HEK293 (cell line): Measurements from ENCODE around the gene PEPD.

Source experiments
- CTCF ChIA-PET: fragments of 350-600 bp; formaldehyde crosslinking; extraction: SDS; loops from one replicate; lab custom pipeline; 2021; ENCODE audit warnings: antibody characterized with exemption; lab: Yijun Ruan, JAX
- POLR2A ChIA-PET: fragments of 300-600 bp; formaldehyde crosslinking; extraction: SDS; loops from one replicate; lab custom pipeline; 2020; ENCODE audit warnings: antibody characterized with exemption, inconsistent platforms; lab: Yijun Ruan, JAX
- H3K27ac ChIP-seq: fragments of 200-500 bp; sonication (Bioruptor generic); 2 replicates; pipeline ENCODE4 v1.5.1; 2014; ENCODE audit warnings: low read depth, low read length, control low read depth, inconsistent platforms; ENCODE audit errors: extremely low read depth
- H3K36me3 ChIP-seq, 2 experiments: fragments of 200-500 bp in 1 of 2; sonication (Bioruptor generic) in 1 of 2; 1 replicate in 1 of 2; 2 replicates in 1 of 2; pipeline ENCODE4 v1.5.1; 2014 to 2017; ENCODE audit warnings: inconsistent platforms in 2 of 2, low read length in 2 of 2; ENCODE audit not compliant: control insufficient read depth in 2 of 2, insufficient read depth in 1 of 2
- H3K4me1 ChIP-seq: fragments of 200-500 bp; sonication (Bioruptor generic); 2 replicates; pipeline ENCODE4 v1.5.1; 2014; ENCODE audit warnings: mild to moderate bottlenecking, low read length, inconsistent platforms; ENCODE audit not compliant: control insufficient read depth, insufficient read depth
- H3K4me3 ChIP-seq: 2 replicates; pipeline ENCODE4 v1.5.1; 2011; ENCODE audit warnings: low read depth, mild to moderate bottlenecking, control low read depth, low read length, moderate library complexity
- H3K9me3 ChIP-seq: fragments of 200-500 bp; sonication (Bioruptor generic); 2 replicates; pipeline ENCODE4 v1.5.1; 2014; ENCODE audit warnings: low read depth, low read length, inconsistent platforms; ENCODE audit not compliant: control insufficient read depth, insufficient read depth
- KLF7 ChIP-seq: fragments of 450-650 bp; formaldehyde crosslinking; IDR thresholded peaks from 2 replicates; pipeline ENCODE4 v1.5.1; 2016; ENCODE audit warnings: missing biosample characterization, missing genetic modification characterization, borderline replicate concordance
- MEIS1 ChIP-seq: sonication (generic); formaldehyde crosslinking; IDR thresholded peaks from 2 replicates; pipeline ENCODE4 v1.8.1; 2022; ENCODE audit warnings: missing genetic modification reagents, mild to moderate bottlenecking, borderline replicate concordance
- SP2 ChIP-seq: fragments of 450-650 bp; formaldehyde crosslinking; IDR thresholded peaks from 2 replicates; pipeline ENCODE4 v1.5.1; 2016; ENCODE audit warnings: missing biosample characterization, missing genetic modification characterization
- SP7 ChIP-seq: fragments of 450-650 bp; formaldehyde crosslinking; IDR thresholded peaks from 2 replicates; pipeline ENCODE4 v1.5.1; 2016; ENCODE audit warnings: missing biosample characterization, missing genetic modification characterization
- TRIM28 ChIP-seq: IDR thresholded peaks from 2 replicates; pipeline ENCODE4 v1.6.1; 2011; ENCODE audit warnings: low read length, control low read depth, borderline replicate concordance
- ZBTB17 ChIP-seq: fragments of 450-650 bp; formaldehyde crosslinking; IDR thresholded peaks from 2 replicates; pipeline ENCODE4 v1.5.1; 2016; ENCODE audit warnings: missing biosample characterization, missing genetic modification characterization
- ZBTB21 ChIP-seq: fragments of 450-650 bp; formaldehyde crosslinking; IDR thresholded peaks from 2 replicates; pipeline ENCODE4 v1.5.1; 2017; ENCODE audit warnings: missing biosample characterization, missing genetic modification characterization
- ZNF10 ChIP-seq: fragments of 450-650 bp; formaldehyde crosslinking; IDR thresholded peaks from 2 replicates; pipeline ENCODE4 v1.5.1; 2017; ENCODE audit warnings: missing biosample characterization, missing genetic modification characterization
- ZNF132 ChIP-seq: fragments of 450-650 bp; formaldehyde crosslinking; IDR thresholded peaks from 2 replicates; pipeline ENCODE4 v1.5.1; 2017; ENCODE audit warnings: missing biosample characterization, missing genetic modification characterization, borderline replicate concordance
- ZNF133 ChIP-seq: fragments of 450-650 bp; formaldehyde crosslinking; IDR thresholded peaks from 2 replicates; pipeline ENCODE4 v1.5.1; 2016; ENCODE audit warnings: missing biosample characterization, missing genetic modification characterization
- ZNF223 ChIP-seq: fragments of 450-650 bp; formaldehyde crosslinking; IDR thresholded peaks from 2 replicates; pipeline ENCODE4 v1.5.1; 2016; ENCODE audit warnings: missing biosample characterization, missing genetic modification characterization
- ZNF335 ChIP-seq: fragments of 450-650 bp; formaldehyde crosslinking; conservative IDR thresholded peaks from 2 replicates; pipeline ENCODE4 v1.5.1; 2016; ENCODE audit warnings: missing biosample characterization, missing genetic modification characterization
- ZNF350 ChIP-seq: fragments of 450-650 bp; formaldehyde crosslinking; IDR thresholded peaks from 2 replicates; pipeline ENCODE4 v1.5.0; 2017; ENCODE audit warnings: missing biosample characterization, mild to moderate bottlenecking, missing genetic modification characterization
- ZNF624 ChIP-seq: fragments of 450-650 bp; formaldehyde crosslinking; IDR thresholded peaks from 2 replicates; pipeline ENCODE4 v1.5.1; 2017; ENCODE audit warnings: missing biosample characterization, missing genetic modification characterization
- ZNF626 ChIP-seq: fragments of 450-650 bp; sonication (Bioruptor Pico); formaldehyde crosslinking; IDR thresholded peaks from 2 replicates; pipeline ENCODE4 v1.5.1; 2018; ENCODE audit warnings: missing biosample characterization, missing genetic modification characterization, inconsistent platforms
- TF ChIP-seq, protein P1 (sequence below): fragments of 450-650 bp; formaldehyde crosslinking; IDR thresholded peaks from 2 replicates; pipeline ENCODE4 v1.5.0; 2017; ENCODE audit warnings: missing biosample characterization, missing genetic modification characterization, borderline replicate concordance
- TF ChIP-seq, protein P2 (sequence below): fragments of 450-650 bp; formaldehyde crosslinking; IDR thresholded peaks from 2 replicates; pipeline ENCODE4 v1.5.1; 2016; ENCODE audit warnings: missing biosample characterization, missing genetic modification characterization
- TF ChIP-seq, protein P3 (sequence below): fragments of 450-650 bp; formaldehyde crosslinking; IDR thresholded peaks from 2 replicates; pipeline ENCODE4 v1.5.1; 2016; ENCODE audit warnings: missing biosample characterization, missing genetic modification characterization
- TF ChIP-seq, protein P4 (sequence below): fragments of 450-650 bp; formaldehyde crosslinking; IDR thresholded peaks from 2 replicates; pipeline ENCODE4 v1.5.1; 2017; ENCODE audit warnings: missing biosample characterization, missing genetic modification characterization

PEPD gene

DNA sequence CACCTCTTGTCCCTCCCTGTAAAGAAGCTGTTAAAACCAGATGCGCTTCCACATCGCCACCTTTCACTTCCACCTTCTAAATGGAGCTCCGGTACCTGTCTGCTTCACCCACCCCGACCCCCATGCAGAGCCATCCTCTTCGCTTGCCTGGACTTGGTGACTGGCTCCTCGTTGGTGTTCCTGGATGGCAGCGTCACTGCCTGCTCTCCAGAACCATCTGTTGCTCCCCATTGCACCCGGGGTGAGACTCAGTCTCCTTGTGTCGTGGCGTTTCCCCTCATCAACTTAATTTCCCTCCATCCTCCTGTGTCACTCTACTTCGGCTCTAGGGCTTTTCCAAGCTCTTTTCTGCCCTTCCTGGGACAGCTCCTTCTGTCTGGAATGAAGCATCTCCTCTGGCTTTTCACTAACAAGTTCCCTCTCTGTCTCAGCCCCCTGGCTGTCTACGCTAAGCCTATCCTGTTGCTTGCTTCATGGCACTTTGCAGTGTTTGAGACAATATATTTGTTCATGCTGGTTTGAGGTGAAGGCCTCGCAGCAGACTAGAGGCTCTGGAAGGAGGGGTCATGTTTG, 137.8 kb downstream of the PEPD start (continued):
- TF ChIP-seq, protein P1, sequence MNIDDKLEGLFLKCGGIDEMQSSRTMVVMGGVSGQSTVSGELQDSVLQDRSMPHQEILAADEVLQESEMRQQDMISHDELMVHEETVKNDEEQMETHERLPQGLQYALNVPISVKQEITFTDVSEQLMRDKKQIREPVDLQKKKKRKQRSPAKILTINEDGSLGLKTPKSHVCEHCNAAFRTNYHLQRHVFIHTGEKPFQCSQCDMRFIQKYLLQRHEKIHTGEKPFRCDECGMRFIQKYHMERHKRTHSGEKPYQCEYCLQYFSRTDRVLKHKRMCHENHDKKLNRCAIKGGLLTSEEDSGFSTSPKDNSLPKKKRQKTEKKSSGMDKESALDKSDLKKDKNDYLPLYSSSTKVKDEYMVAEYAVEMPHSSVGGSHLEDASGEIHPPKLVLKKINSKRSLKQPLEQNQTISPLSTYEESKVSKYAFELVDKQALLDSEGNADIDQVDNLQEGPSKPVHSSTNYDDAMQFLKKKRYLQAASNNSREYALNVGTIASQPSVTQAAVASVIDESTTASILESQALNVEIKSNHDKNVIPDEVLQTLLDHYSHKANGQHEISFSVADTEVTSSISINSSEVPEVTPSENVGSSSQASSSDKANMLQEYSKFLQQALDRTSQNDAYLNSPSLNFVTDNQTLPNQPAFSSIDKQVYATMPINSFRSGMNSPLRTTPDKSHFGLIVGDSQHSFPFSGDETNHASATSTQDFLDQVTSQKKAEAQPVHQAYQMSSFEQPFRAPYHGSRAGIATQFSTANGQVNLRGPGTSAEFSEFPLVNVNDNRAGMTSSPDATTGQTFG (tag by site-specific recombination) = no peak
- TF ChIP-seq ZBTB21 (no peak), ZNF624 (tag by site-specific recombination) (no peak), TRIM28 (no peak), ZNF350 (tag by site-specific recombination) (no peak)

DNA sequence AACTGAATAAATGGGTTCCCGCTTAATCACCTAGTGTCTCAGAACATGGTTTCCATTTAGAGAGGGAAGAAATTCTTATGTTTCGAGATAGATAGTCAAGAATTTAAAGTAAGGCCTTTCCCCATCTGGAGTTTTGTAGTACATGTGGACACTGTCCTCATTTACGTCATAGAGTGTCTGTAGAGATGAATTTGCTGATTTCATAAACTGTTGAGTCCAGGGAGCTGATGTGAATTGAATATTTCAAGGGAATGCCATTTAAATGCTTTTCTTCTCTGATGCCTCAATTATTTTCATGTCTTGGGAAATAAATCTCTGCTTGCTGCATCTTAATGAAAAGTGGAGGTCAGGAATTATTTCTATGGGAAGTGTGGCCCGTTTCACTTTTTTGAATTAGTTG, 138.6 kb downstream of the PEPD start:
- H3K9me3 ChIP-seq = no peaks in the 10 kb centered on the region
- TF ChIP-seq ZNF133 = no peak
- TF ChIP-seq, protein P2, sequence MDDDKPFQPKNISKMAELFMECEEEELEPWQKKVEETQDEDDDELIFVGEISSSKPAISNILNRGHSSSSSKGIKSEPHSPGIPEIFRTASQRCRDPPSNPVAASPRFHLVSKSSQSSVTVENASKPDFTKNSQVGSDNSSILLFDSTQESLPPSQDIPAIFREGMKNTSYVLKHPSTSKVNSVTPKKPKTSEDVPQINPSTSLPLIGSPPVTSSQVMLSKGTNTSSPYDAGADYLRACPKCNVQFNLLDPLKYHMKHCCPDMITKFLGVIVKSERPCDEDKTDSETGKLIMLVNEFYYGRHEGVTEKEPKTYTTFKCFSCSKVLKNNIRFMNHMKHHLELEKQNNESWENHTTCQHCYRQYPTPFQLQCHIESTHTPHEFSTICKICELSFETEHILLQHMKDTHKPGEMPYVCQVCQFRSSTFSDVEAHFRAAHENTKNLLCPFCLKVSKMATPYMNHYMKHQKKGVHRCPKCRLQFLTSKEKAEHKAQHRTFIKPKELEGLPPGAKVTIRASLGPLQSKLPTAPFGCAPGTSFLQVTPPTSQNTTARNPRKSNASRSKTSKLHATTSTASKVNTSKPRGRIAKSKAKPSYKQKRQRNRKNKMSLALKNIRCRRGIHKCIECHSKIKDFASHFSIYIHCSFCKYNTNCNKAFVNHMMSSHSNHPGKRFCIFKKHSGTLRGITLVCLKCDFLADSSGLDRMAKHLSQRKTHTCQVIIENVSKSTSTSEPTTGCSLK (tag by site-specific recombination) = no peak
- TF ChIP-seq, protein P3, sequence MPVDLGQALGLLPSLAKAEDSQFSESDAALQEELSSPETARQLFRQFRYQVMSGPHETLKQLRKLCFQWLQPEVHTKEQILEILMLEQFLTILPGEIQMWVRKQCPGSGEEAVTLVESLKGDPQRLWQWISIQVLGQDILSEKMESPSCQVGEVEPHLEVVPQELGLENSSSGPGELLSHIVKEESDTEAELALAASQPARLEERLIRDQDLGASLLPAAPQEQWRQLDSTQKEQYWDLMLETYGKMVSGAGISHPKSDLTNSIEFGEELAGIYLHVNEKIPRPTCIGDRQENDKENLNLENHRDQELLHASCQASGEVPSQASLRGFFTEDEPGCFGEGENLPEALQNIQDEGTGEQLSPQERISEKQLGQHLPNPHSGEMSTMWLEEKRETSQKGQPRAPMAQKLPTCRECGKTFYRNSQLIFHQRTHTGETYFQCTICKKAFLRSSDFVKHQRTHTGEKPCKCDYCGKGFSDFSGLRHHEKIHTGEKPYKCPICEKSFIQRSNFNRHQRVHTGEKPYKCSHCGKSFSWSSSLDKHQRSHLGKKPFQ (tag by site-specific recombination) = no peak
- TF ChIP-seq KLF7 = no peak
- TF ChIP-seq, protein P4, sequence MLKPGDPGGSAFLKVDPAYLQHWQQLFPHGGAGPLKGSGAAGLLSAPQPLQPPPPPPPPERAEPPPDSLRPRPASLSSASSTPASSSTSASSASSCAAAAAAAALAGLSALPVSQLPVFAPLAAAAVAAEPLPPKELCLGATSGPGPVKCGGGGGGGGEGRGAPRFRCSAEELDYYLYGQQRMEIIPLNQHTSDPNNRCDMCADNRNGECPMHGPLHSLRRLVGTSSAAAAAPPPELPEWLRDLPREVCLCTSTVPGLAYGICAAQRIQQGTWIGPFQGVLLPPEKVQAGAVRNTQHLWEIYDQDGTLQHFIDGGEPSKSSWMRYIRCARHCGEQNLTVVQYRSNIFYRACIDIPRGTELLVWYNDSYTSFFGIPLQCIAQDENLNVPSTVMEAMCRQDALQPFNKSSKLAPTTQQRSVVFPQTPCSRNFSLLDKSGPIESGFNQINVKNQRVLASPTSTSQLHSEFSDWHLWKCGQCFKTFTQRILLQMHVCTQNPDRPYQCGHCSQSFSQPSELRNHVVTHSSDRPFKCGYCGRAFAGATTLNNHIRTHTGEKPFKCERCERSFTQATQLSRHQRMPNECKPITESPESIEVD (tag by site-specific recombination) = peak; percentile 43; the same call in 1 of the 2 replicates
- no peak for TF ChIP-seq MEIS1 (CRISPR knock-in tag)
- TF ChIP-seq, all 188 proteins: peak for 1
- POLR2A ChIA-PET = interaction anchor here (2.8 to 5.1 kb wide), 2 partner anchors 10 to 80 kb away, joined by 11 to 44 read pairs; partner anchors contain the start of genes CEBPA and CEBPG
- H3K36me3 ChIP-seq = peaks cover 27 to 41% of the 10 kb centered on the region in 2 experiments
- H3K27ac ChIP-seq = no peak overlapping the region
- H3K4me3 ChIP-seq = no peak overlapping the region
- CTCF ChIA-PET = interaction anchor here (0.8 to 3.2 kb wide), 6 partner anchors 9 to 148 kb away, joined by 3 to 21 read pairs (median 6); partner anchors contain the start of genes CEBPA and CEBPG
- H3K4me1 ChIP-seq = peaks cover 34% of the 10 kb centered on the region

DNA sequence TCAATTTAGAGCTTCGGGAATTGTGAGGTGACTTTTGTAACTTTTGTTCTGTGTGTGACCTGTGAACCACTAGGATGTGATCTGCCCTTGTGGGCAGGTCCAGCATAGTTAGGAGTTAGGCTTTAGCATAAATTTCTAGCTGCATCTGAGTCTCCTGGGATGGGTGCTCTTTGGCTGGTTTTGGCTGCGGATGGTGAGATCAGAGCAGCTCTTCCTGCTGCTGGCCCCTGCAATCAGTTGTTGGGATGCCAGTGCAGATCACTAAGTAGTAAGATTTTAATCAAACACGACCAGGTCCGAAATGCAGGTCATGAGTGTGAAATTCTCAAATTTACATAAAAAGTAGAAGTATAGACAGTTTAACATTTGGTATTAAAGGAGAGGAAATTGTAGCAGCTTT, 139.6 kb downstream of the PEPD start:
- Histone ChIP-seq H3K27ac (no peak overlapping the region), H3K4me3 (no peak overlapping the region), H3K9me3 (no peaks in the 10 kb centered on the region), H3K36me3 (peaks cover 22 to 37% of the 10 kb centered on the region in 2 experiments), H3K4me1 (peaks cover 44% of the 10 kb centered on the region)
- CTCF ChIA-PET = interaction anchor here (0.6 to 3.2 kb wide), 12 partner anchors 8 to 263 kb away, joined by 3 to 13 read pairs (median 5); partner anchors contain the start of genes CEBPA and CEBPG
- TF ChIP-seq SP7 (tag by site-specific recombination) = no peak
- TF ChIP-seq ZNF10 (tag by site-specific recombination) = 0 out of 2 replicates have a peak, but pooled peaks have one; percentile 13
- no peak for TF ChIP-seq ZNF223 (tag by site-specific recombination)
- no peak for TF ChIP-seq SP2
- TF ChIP-seq ZNF132 (tag by site-specific recombination) = no peak
- TF ChIP-seq ZNF335 (tag by site-specific recombination) = no peak
- peak; percentile 67 for TF ChIP-seq ZBTB17 (tag by site-specific recombination)
- TF ChIP-seq ZNF626 = no peak
- POLR2A ChIA-PET = interaction anchor here (0.9 to 5.1 kb wide), 2 partner anchors 9 to 79 kb away, joined by 3 to 44 read pairs; partner anchors contain the start of genes CEBPA and CEBPG
